ENCODE measurements around the gene ZSCAN18.

Gene ZSCAN18

DNA sequence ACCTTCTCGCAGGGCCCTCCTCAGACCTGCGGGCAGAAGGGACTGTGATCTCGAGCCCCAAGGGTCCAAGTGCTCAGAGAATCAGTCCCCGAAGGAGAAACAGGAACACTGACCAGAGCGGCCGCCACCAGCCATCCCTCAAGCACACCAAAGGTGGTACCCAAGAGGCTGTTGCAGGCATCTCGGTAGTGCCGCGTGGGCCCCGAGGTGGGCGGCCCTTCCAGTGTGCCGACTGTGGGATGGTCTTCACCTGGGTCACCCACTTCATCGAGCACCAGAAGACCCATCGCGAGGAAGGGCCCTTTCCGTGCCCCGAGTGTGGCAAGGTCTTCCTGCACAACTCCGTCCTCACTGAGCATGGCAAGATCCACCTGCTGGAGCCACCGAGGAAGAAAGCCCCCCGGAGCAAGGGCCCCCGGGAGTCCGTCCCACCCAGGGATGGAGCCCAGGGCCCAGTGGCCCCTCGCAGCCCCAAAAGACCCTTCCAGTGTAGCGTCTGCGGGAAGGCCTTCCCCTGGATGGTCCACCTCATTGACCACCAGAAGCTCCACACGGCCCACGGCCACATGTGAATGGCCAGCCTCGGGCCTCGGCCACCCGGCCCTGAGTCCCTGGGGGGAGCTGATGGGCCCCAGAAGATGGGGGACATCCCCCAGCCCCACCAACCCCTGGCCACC lies 44.4 kb downstream of the ZSCAN18 start:
- TF ChIP-seq, protein P1, sequence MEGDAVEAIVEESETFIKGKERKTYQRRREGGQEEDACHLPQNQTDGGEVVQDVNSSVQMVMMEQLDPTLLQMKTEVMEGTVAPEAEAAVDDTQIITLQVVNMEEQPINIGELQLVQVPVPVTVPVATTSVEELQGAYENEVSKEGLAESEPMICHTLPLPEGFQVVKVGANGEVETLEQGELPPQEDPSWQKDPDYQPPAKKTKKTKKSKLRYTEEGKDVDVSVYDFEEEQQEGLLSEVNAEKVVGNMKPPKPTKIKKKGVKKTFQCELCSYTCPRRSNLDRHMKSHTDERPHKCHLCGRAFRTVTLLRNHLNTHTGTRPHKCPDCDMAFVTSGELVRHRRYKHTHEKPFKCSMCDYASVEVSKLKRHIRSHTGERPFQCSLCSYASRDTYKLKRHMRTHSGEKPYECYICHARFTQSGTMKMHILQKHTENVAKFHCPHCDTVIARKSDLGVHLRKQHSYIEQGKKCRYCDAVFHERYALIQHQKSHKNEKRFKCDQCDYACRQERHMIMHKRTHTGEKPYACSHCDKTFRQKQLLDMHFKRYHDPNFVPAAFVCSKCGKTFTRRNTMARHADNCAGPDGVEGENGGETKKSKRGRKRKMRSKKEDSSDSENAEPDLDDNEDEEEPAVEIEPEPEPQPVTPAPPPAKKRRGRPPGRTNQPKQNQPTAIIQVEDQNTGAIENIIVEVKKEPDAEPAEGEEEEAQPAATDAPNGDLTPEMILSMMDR (IDR thresholded peaks at IDR 0.05; ENCODE audit: insufficient read depth, low read length, poor library complexity, severe bottlenecking): no peak
- DNase-seq (ENCODE audit: extremely low read depth, insufficient read length): no peak
- Histone ChIP-seq H3K36me3 (ENCODE audit: control insufficient read depth, insufficient read depth, low read length) (no peaks in the 10 kb centered on the region), H3K4me3 (replicated peaks; ENCODE audit: low read depth, low read length) (no peak overlapping the region), H3K27me3 (replicated peaks; ENCODE audit: control insufficient read depth, insufficient read depth, low read length) (no peaks in the 10 kb centered on the region)

DNA sequence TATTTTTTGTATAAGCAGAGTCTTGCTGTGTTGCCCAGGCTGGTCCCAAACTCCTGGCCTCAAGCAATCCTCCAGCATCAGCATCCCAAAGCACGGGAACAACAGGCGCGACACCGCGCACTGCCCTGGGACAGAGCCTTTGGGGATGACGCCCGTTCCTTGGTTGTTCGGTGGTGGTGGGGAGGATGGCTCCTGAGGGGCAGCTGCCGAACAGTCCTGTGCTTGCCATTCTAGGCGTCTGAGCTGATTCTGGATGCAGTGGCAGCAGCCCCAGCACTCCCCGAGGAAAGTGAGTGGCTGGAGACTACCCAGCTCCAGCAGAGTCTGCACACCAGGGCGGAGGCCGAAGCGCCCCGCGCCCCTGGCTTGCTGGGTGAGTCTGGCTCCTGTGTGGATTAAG lies 45.8 kb downstream of the ZSCAN18 start:
- Histone ChIP-seq H3K27me3 (replicated peaks; ENCODE audit: control insufficient read depth, insufficient read depth, low read length) (no peaks in the 10 kb centered on the region), H3K36me3 (ENCODE audit: control insufficient read depth, insufficient read depth, low read length) (no peaks in the 10 kb centered on the region), H3K4me3 (replicated peaks; ENCODE audit: low read depth, low read length) (no peak overlapping the region)
- DNase-seq (ENCODE audit: extremely low read depth, insufficient read length): no peak
- TF ChIP-seq, protein P1 (IDR thresholded peaks at IDR 0.05; ENCODE audit: insufficient read depth, low read length, poor library complexity, severe bottlenecking): no peak

DNA sequence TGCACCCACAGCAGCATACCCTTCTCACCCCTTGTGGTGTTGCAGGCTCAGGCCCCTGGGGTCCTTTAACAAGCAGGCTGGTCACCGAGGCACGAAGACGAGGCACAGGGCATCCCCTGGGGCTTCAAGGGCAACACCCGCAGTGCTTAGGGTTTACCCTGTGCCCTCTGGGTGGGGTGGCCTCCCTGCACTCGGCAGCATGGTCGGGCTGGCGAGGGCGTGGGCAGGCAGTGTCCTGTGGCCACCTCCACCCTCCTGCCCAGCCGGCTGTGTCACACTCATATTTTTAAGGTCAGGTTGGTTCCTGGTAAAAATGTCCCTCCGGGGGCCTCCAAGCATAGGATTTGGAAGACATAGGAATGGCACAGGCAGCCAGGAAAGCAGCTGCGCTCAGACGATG lies 50.4 kb downstream of the ZSCAN18 start:
- no peak for DNase-seq (ENCODE audit: extremely low read depth, insufficient read length)
- H3K36me3 ChIP-seq (ENCODE audit: control insufficient read depth, insufficient read depth, low read length): no peaks in the 10 kb centered on the region
- TF ChIP-seq, protein P1 (IDR thresholded peaks at IDR 0.05; ENCODE audit: insufficient read depth, low read length, poor library complexity, severe bottlenecking): no peak
- no peaks in the 10 kb centered on the region for H3K27me3 ChIP-seq (replicated peaks; ENCODE audit: control insufficient read depth, insufficient read depth, low read length)
- H3K4me3 ChIP-seq (replicated peaks; ENCODE audit: low read depth, low read length): no peak overlapping the region

DNA sequence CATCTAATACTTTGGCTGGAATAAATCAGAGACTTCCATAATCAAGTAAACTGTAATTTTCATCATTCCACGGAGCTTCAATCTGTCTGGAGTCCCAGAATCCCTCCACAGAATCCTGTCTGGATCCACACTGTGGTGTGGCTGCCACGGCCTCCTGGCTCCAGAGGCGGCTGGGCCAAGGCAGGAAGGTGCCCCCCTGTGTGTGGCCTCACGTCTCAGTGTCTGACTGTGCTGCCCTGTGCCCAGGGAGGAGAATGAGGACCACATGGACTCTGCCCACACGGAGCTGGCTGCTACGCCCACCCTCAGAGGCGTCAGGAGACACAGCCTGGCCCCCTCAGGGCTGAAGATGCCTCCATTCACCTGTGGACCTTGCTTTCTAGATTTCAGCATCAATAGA lies 51.2 kb downstream of the ZSCAN18 start:
- Histone ChIP-seq H3K27me3 (replicated peaks; ENCODE audit: control insufficient read depth, insufficient read depth, low read length) (no peaks in the 10 kb centered on the region), H3K36me3 (ENCODE audit: control insufficient read depth, insufficient read depth, low read length) (no peaks in the 10 kb centered on the region), H3K4me3 (replicated peaks; ENCODE audit: low read depth, low read length) (no peak overlapping the region)
- TF ChIP-seq, protein P1 (IDR thresholded peaks at IDR 0.05; ENCODE audit: insufficient read depth, low read length, poor library complexity, severe bottlenecking): no peak
- DNase-seq (ENCODE audit: extremely low read depth, insufficient read length): no peak

DNA sequence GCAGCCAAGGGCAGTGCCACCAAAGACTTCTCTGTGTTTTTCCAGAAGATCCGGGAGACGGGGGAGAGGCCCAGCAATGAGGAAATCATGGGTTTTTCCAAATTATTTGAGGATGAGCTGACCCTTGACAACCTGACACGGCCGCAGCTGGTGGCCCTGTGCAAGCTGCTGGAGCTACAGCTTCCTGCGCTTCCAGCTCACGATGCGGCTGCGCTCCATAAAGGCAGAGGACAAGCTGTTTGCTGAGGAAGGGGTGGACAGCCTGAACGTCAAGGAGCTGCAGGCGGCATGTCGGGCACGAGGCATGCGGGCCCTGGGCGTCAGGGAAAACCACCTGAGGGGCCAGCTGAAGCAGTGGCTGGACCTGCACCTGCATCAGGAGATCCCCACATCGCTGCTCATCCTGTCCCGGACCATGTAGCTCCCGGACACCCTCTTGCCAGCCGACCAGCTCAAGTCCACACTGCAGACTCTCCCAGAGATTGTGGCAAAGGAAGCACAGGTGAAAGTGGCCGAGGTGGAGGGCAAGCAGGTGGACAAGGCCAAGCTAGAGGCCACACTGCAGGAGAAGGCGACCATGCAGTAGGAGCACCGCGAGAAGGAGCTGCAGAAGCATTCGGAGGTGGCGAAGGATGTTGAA lies 52.5 kb downstream of the ZSCAN18 start:
- Histone ChIP-seq H3K36me3 (ENCODE audit: control insufficient read depth, insufficient read depth, low read length) (no peaks in the 10 kb centered on the region), H3K27me3 (replicated peaks; ENCODE audit: control insufficient read depth, insufficient read depth, low read length) (no peaks in the 10 kb centered on the region), H3K4me3 (replicated peaks; ENCODE audit: low read depth, low read length) (no peak overlapping the region)
- TF ChIP-seq, protein P1 (IDR thresholded peaks at IDR 0.05; ENCODE audit: insufficient read depth, low read length, poor library complexity, severe bottlenecking): no peak
- DNase-seq (ENCODE audit: extremely low read depth, insufficient read length): no peak
